ENCODE data around the gene COL4A2. TPM values are rescaled to one million over a fixed set of nuclear protein-coding genes. Genes with fewer than 3 reads are reported as not detected.

Gene COL4A2
- total and polyA plus RNA-seq, 2 donors (not counting 1 experiment from before 2014, with no cell fraction given): 0.17 TPM; not detected in 1

- no peak overlapping the region for H3K4me3 ChIP-seq (ENCODE audit: control extremely low read depth in 1 of 5, extremely low read depth in 1 of 5, insufficient read depth in 1 of 5, low read depth in 2 of 5, low read length in 4 of 5)
- H3K27me3 ChIP-seq (replicated peaks in 1 of 4; ENCODE audit: control extremely low read depth in 1 of 4, control insufficient read depth in 3 of 4, insufficient read depth in 4 of 4, low read length in 3 of 4): peaks cover 0 to 5% (median 2%) of the 10 kb centered on the region in 4 experiments
- Mint-ChIP-seq H3K27ac (no peak overlapping the region), H3K4me3 (no peak overlapping the region), H3K9me3 (ENCODE audit: insufficient read depth) (no peaks in the 10 kb centered on the region), H3K27me3 (peaks cover 48% of the 10 kb centered on the region), H3K4me1 (no peaks in the 10 kb centered on the region)
- CTCF ChIA-PET: no interaction called here
- WGBS (ENCODE audit: insufficient coverage): 93% methylated on average over 3 of the region's 4 CpGs
- no peak overlapping the region for H2AFZ ChIP-seq (ENCODE audit: insufficient read depth, low read depth, low read length, poor library complexity, severe bottlenecking)
- no peaks in the 10 kb centered on the region for H3K79me2 ChIP-seq (ENCODE audit: control insufficient read depth, insufficient read depth, low read length)
- no peak overlapping the region for H3K27ac ChIP-seq (ENCODE audit: low read length in 2 of 2)
- no peak overlapping the region for H3K9ac ChIP-seq (ENCODE audit: low read length)
- no peaks in the 10 kb centered on the region for H4K20me1 ChIP-seq (ENCODE audit: control insufficient read depth, insufficient read depth, low read length, poor library complexity, severe bottlenecking)
- TF ChIP-seq CTCF (IDR thresholded peaks at IDR 0.05): no peak
- no peak for TF ChIP-seq EZH2 (IDR thresholded peaks at IDR 0.05; ENCODE audit: borderline replicate concordance, insufficient read depth, low read depth, low read length, poor library complexity, severe bottlenecking)
- ATAC-seq (ENCODE audit: low read depth) (no peak), DNase-seq (no peak)
- no peaks in the 10 kb centered on the region for H3K36me3 ChIP-seq (replicated peaks in 1 of 2; ENCODE audit: control extremely low read depth in 1 of 2, control insufficient read depth in 1 of 2, extremely low read depth in 1 of 2, insufficient read depth in 2 of 2, low read length in 1 of 2)
- intact Hi-C loops (cut with micrococcal nuclease): no loop called here
- peaks cover 0 to 6% (median 0%) of the 10 kb centered on the region in 3 donors for H3K9me3 ChIP-seq (ENCODE audit: control extremely low read depth in 1 of 3, control insufficient read depth in 2 of 3, insufficient read depth in 1 of 3, low read length in 2 of 3)
- no peaks in the 10 kb centered on the region for H3K4me1 ChIP-seq (ENCODE audit: control insufficient read depth in 2 of 2, insufficient read depth in 2 of 2, low read length in 2 of 2)
- H3K4me2 ChIP-seq (replicated peaks; ENCODE audit: low read depth, low read length, poor library complexity, severe bottlenecking): no peak overlapping the region
- POLR2A ChIA-PET: no interaction called here
Observed at GRCh38 chr13:110404321-110404720, 97.2 kb downstream of the COL4A2 start.

GRCh38 chr13:110405597-110406450, 98.7 kb downstream of the COL4A2 start:
- ATAC-seq (ENCODE audit: low read depth) (no peak), DNase-seq (no peak)
- no peak overlapping the region for H3K4me3 ChIP-seq (ENCODE audit: control extremely low read depth in 1 of 5, extremely low read depth in 1 of 5, insufficient read depth in 1 of 5, low read depth in 2 of 5, low read length in 4 of 5)
- no peak for TF ChIP-seq CTCF (IDR thresholded peaks at IDR 0.05)
- no peak for TF ChIP-seq EZH2 (IDR thresholded peaks at IDR 0.05; ENCODE audit: borderline replicate concordance, insufficient read depth, low read depth, low read length, poor library complexity, severe bottlenecking)
- H3K4me2 ChIP-seq (replicated peaks; ENCODE audit: low read depth, low read length, poor library complexity, severe bottlenecking): no peak overlapping the region
- no peaks in the 10 kb centered on the region for H3K79me2 ChIP-seq (ENCODE audit: control insufficient read depth, insufficient read depth, low read length)
- H3K4me1 ChIP-seq (ENCODE audit: control insufficient read depth in 2 of 2, insufficient read depth in 2 of 2, low read length in 2 of 2): no peaks in the 10 kb centered on the region
- Mint-ChIP-seq H3K4me1 (no peaks in the 10 kb centered on the region), H3K9me3 (ENCODE audit: insufficient read depth) (no peaks in the 10 kb centered on the region), H3K27ac (no peak overlapping the region), H3K4me3 (no peak overlapping the region), H3K27me3 (peaks cover 54% of the 10 kb centered on the region)
- H2AFZ ChIP-seq (ENCODE audit: insufficient read depth, low read depth, low read length, poor library complexity, severe bottlenecking): no peak overlapping the region
- intact Hi-C loops (cut with micrococcal nuclease): no loop called here
- H3K9me3 ChIP-seq (ENCODE audit: control extremely low read depth in 1 of 3, control insufficient read depth in 2 of 3, insufficient read depth in 1 of 3, low read length in 2 of 3): peaks cover 0 to 6% (median 0%) of the 10 kb centered on the region in 3 donors
- CTCF ChIA-PET: no interaction called here
- POLR2A ChIA-PET: no interaction called here
- H3K36me3 ChIP-seq (replicated peaks in 1 of 2; ENCODE audit: control extremely low read depth in 1 of 2, control insufficient read depth in 1 of 2, extremely low read depth in 1 of 2, insufficient read depth in 2 of 2, low read length in 1 of 2): no peaks in the 10 kb centered on the region
- no peak overlapping the region for H3K27ac ChIP-seq (ENCODE audit: low read length in 2 of 2)
- 98% methylated on average over 11 of the region's 12 CpGs for WGBS (ENCODE audit: insufficient coverage)
- H3K9ac ChIP-seq (ENCODE audit: low read length): no peak overlapping the region
- H4K20me1 ChIP-seq (ENCODE audit: control insufficient read depth, insufficient read depth, low read length, poor library complexity, severe bottlenecking): no peaks in the 10 kb centered on the region
- peaks cover 0 to 7% (median 5%) of the 10 kb centered on the region in 4 experiments for H3K27me3 ChIP-seq (replicated peaks in 1 of 4; ENCODE audit: control extremely low read depth in 1 of 4, control insufficient read depth in 3 of 4, insufficient read depth in 4 of 4, low read length in 3 of 4)

Measured in B cell (primary cell).